Measurements from ENCODE around the gene ELP4.

- TF ChIP-seq CTCF (IDR thresholded peaks at IDR 0.05) = no peak
- TF ChIP-seq POLR2A (IDR thresholded peaks at IDR 0.05) = no peak
These were observed 213.2 kb downstream of the ELP4 start for GRCh38 chr11:31722754-31723153.
